OCI-LY1 (cell line): Measurements from ENCODE around the gene ZMYND19.

Source experiments
- CTCF ChIP-seq: fragments of 200-600 bp; sonication (generic), shearing (Covaris generic); IDR thresholded peaks from 2 replicates; pipeline ENCODE4 v1.5.1; 2017; ENCODE audit warnings: mild to moderate bottlenecking, antibody characterized with exemption, low read length, moderate library complexity, mixed read lengths
- EZH2 ChIP-seq: fragments of 200-600 bp; sonication (generic), shearing (Covaris generic); IDR thresholded peaks from 2 replicates; pipeline ENCODE4 v1.8.0; 2017; ENCODE audit warnings: borderline replicate concordance, mixed run types, mild to moderate bottlenecking, antibody characterized with exemption, low read length, moderate library complexity, mixed read lengths

- TF ChIP-seq CTCF: no peak
- TF ChIP-seq EZH2: no peak
Measured at GRCh38 chr9:137564817-137565411, 25.4 kb downstream of the ZMYND19 start.
